ENCODE measurements around the gene RNU6-1.

RNU6-1 gene

DNA sequence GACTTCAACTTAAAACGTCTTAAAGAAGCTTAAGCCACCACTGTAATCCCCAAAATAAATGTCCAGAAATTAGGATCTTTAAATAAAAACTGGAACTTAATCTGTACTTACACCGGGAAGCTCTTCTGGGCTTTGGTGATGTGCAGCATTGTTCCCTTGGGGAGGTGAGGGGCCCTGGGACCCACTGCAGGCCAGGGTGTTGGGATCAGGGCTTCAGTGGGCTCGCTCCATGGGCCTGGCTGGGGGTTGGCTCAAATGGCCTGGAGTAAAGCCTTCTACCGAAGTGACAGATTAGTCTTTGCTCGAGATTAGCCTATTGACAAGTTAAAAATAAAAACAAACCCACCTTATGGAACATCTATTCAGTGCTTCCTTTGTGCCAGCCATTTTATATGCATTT, 6.1 kb upstream of the RNU6-1 start:
- WGBS (ENCODE audit: extremely low coverage, insufficient coverage, insufficient read length), result no CpG with 5 or more reads among the region's 5 CpGs
- H2BK120ac ChIP-seq (ENCODE audit: insufficient read depth, low read length, poor library complexity), result no peak overlapping the region
- H3K9me3 ChIP-seq (ENCODE audit: insufficient read depth, low read depth, low read length), result no peaks in the 10 kb centered on the region
- no peak overlapping the region for H4K12ac ChIP-seq (ENCODE audit: low read depth, low read length)
- H3K4me1 ChIP-seq (ENCODE audit: control insufficient read depth in 1 of 2, insufficient read depth in 2 of 2, low read length in 2 of 2), result peaks cover 13 to 23% of the 10 kb centered on the region in 2 experiments
- no peak overlapping the region for H3K4me2 ChIP-seq (ENCODE audit: low read length)
- H3K79me1 ChIP-seq (ENCODE audit: low read length), result peaks cover 9% of the 10 kb centered on the region
- no peak overlapping the region for H3K14ac ChIP-seq (ENCODE audit: low read length)
- H3K27me3 ChIP-seq (ENCODE audit: insufficient read depth, low read length), result no peaks in the 10 kb centered on the region
- H4K91ac ChIP-seq (ENCODE audit: low read depth, low read length), result no peak overlapping the region
- no peak overlapping the region for H4K8ac ChIP-seq (ENCODE audit: low read depth, low read length)
- no peak overlapping the region for H2BK12ac ChIP-seq (ENCODE audit: low read length)
- no peak overlapping the region for H2AFZ ChIP-seq (ENCODE audit: insufficient read depth, low read length, poor library complexity)
- no peak overlapping the region for H3K23ac ChIP-seq (ENCODE audit: low read length)
- H2AK5ac ChIP-seq (ENCODE audit: low read length), result no peak overlapping the region
- no peak overlapping the region for H3K4ac ChIP-seq (ENCODE audit: low read depth, low read length)
- no peak overlapping the region for H3K18ac ChIP-seq (ENCODE audit: low read length)
- H3K36me3 ChIP-seq (ENCODE audit: control insufficient read depth in 1 of 2, insufficient read depth in 2 of 2, low read length in 2 of 2), result no peaks in the 10 kb centered on the region
- no peak for DNase-seq
- no peak overlapping the region for H3K9ac ChIP-seq (ENCODE audit: low read length)
- H3K27ac ChIP-seq (ENCODE audit: low read depth, low read length), result no peak overlapping the region
- H2BK5ac ChIP-seq (ENCODE audit: low read depth, low read length, poor library complexity), result no peak overlapping the region
- H3K79me2 ChIP-seq (ENCODE audit: control insufficient read depth, insufficient read depth, low read length, poor library complexity), result peaks cover 2% of the 10 kb centered on the region
- H3K4me3 ChIP-seq (ENCODE audit: low read depth, low read length), result no peak overlapping the region

DNA sequence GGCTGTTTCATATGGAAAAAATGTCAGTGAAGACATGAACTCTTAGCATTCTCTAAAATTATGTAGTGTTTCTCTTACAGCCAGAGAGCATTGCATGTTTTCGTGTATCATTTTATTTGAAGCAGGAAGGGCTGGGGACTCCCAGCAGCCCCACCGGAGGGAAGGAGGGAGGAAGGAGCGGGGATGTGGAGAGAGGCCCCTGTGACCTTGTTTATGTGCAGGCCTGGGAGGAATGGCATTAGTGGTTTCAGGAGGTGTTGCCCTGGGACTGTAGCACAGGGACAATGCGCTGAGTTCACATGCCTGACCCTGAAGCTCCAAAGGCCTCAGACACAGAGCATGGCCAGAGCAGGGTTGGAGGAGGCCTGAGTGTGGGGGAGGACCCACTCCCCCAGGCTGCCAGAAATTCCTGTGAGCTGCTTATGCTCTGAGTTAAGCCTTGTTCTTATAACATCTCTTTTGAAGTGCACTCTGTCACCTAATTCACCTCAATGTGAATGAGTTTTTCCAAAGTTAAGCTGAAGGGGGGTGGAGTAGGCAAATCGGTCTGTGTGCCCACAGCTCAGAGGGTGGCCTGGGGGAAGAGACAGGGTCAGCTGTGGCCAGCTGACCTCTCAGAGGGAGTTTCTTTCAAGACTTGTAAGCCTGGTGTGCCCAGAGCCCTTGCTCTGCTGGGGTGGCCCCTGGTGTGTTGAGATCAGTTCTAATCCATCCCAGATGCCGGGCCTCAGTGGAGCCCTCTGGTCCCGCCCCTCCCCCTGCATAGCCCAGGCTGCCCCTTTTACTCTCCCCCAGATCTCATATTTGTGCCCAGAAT, 3.9 kb upstream of the RNU6-1 start:
- Histone ChIP-seq H3K18ac (ENCODE audit: low read length) (no peak overlapping the region), H2BK12ac (ENCODE audit: low read length) (peak overlapping the region; percentile 11), H4K12ac (ENCODE audit: low read depth, low read length) (no peak overlapping the region), H3K79me2 (ENCODE audit: control insufficient read depth, insufficient read depth, low read length, poor library complexity) (peaks cover 4% of the 10 kb centered on the region), H3K9ac (ENCODE audit: low read length) (no peak overlapping the region), H3K27me3 (ENCODE audit: insufficient read depth, low read length) (no peaks in the 10 kb centered on the region), H3K27ac (ENCODE audit: low read depth, low read length) (peak overlapping the region; percentile 57), H3K79me1 (ENCODE audit: low read length) (peaks cover 14% of the 10 kb centered on the region), H3K9me3 (ENCODE audit: insufficient read depth, low read depth, low read length) (no peaks in the 10 kb centered on the region), H2BK5ac (ENCODE audit: low read depth, low read length, poor library complexity) (peak overlapping the region; percentile 18), H3K14ac (ENCODE audit: low read length) (no peak overlapping the region), H3K23ac (ENCODE audit: low read length) (no peak overlapping the region), H3K4me3 (ENCODE audit: low read depth, low read length) (no peak overlapping the region), H3K4me2 (ENCODE audit: low read length) (peak overlapping the region; percentile 17), H2BK120ac (ENCODE audit: insufficient read depth, low read length, poor library complexity) (peak overlapping the region; percentile 30), H3K4me1 (ENCODE audit: control insufficient read depth in 1 of 2, insufficient read depth in 2 of 2, low read length in 2 of 2) (peaks cover 13 to 27% of the 10 kb centered on the region in 2 experiments), H3K4ac (ENCODE audit: low read depth, low read length) (no peak overlapping the region), H2AK5ac (ENCODE audit: low read length) (no peak overlapping the region), H4K8ac (ENCODE audit: low read depth, low read length) (no peak overlapping the region), H3K36me3 (ENCODE audit: control insufficient read depth in 1 of 2, insufficient read depth in 2 of 2, low read length in 2 of 2) (no peaks in the 10 kb centered on the region), H2AFZ (ENCODE audit: insufficient read depth, low read length, poor library complexity) (no peak overlapping the region), H4K91ac (ENCODE audit: low read depth, low read length) (no peak overlapping the region)
- DNase-seq, result peak; percentile 46 to 56
- no CpG with 5 or more reads among the region's 7 CpGs for WGBS (ENCODE audit: extremely low coverage, insufficient coverage, insufficient read length)

DNA sequence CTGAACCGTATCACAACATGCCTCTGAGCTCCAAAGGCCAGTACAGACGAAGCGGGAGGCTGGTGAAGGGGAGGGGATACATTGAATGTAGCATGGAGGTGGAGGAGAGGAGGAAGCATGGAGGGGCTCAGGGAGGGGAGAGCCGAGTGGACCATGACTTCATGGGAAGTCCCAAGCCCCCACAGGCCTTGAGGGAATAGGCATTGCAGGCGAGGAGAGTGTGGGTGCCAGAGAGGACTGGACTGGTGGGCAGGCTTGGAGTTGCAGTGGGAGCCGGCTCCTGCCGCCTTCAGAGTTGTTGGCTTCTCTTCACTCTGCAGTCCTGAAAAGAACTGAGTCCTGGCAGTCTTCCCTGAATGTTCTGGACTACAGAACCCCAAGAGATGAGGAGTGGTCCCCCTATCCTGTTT, 3.3 kb upstream of the RNU6-1 start:
- WGBS (ENCODE audit: extremely low coverage, insufficient coverage, insufficient read length), result no CpG with 5 or more reads among the region's 7 CpGs
- peak overlapping the region; percentile 41 for H3K14ac ChIP-seq (ENCODE audit: low read length)
- H3K9me3 ChIP-seq (ENCODE audit: insufficient read depth, low read depth, low read length), result no peaks in the 10 kb centered on the region
- peak overlapping the region; percentile 19 for H2BK5ac ChIP-seq (ENCODE audit: low read depth, low read length, poor library complexity)
- H3K27me3 ChIP-seq (ENCODE audit: insufficient read depth, low read length), result no peaks in the 10 kb centered on the region
- peak overlapping the region; percentile 11 for H2AK5ac ChIP-seq (ENCODE audit: low read length)
- no peak overlapping the region for H3K4ac ChIP-seq (ENCODE audit: low read depth, low read length)
- H4K91ac ChIP-seq (ENCODE audit: low read depth, low read length), result peak overlapping the region; percentile 45
- H4K12ac ChIP-seq (ENCODE audit: low read depth, low read length), result no peak overlapping the region
- H3K4me3 ChIP-seq (ENCODE audit: low read depth, low read length), result no peak overlapping the region
- H2AFZ ChIP-seq (ENCODE audit: insufficient read depth, low read length, poor library complexity), result no peak overlapping the region
- no peak overlapping the region for H3K9ac ChIP-seq (ENCODE audit: low read length)
- H2BK12ac ChIP-seq (ENCODE audit: low read length), result peak overlapping the region; percentile 39
- DNase-seq, result no peak
- no peak overlapping the region for H3K18ac ChIP-seq (ENCODE audit: low read length)
- H3K4me2 ChIP-seq (ENCODE audit: low read length), result no peak overlapping the region
- no peak overlapping the region for H3K23ac ChIP-seq (ENCODE audit: low read length)
- peaks cover 14% of the 10 kb centered on the region for H3K79me1 ChIP-seq (ENCODE audit: low read length)
- H3K79me2 ChIP-seq (ENCODE audit: control insufficient read depth, insufficient read depth, low read length, poor library complexity), result peaks cover 4% of the 10 kb centered on the region
- peak overlapping the region; percentile 45 for H2BK120ac ChIP-seq (ENCODE audit: insufficient read depth, low read length, poor library complexity)
- no peaks in the 10 kb centered on the region for H3K36me3 ChIP-seq (ENCODE audit: control insufficient read depth in 1 of 2, insufficient read depth in 2 of 2, low read length in 2 of 2)
- peak overlapping the region; percentile 30 for H4K8ac ChIP-seq (ENCODE audit: low read depth, low read length)
- H3K4me1 ChIP-seq (ENCODE audit: control insufficient read depth in 1 of 2, insufficient read depth in 2 of 2, low read length in 2 of 2), result peaks cover 18 to 27% of the 10 kb centered on the region in 2 experiments
- H3K27ac ChIP-seq (ENCODE audit: low read depth, low read length), result peak overlapping the region; percentile 4

DNA sequence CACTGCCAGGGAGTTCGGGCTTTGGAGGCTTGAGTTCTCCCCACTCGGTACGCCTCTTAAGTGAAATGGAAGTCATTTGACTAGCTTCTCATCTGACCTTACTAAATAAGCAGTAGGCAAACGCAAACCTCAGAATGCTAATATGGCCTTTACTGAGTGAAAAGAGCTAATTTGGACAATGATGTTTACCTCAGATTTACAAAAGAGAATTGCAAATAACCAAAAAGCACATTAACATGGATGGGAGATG, 1.6 kb upstream of the RNU6-1 start:
- no peak overlapping the region for H3K9ac ChIP-seq (ENCODE audit: low read length)
- no peak overlapping the region for H2AFZ ChIP-seq (ENCODE audit: insufficient read depth, low read length, poor library complexity)
- DNase-seq, result no peak
- WGBS (ENCODE audit: extremely low coverage, insufficient coverage, insufficient read length), result no CpG with 5 or more reads among the region's 4 CpGs
- H3K4me1 ChIP-seq (ENCODE audit: control insufficient read depth in 1 of 2, insufficient read depth in 2 of 2, low read length in 2 of 2), result peaks cover 18 to 27% of the 10 kb centered on the region in 2 experiments
- H3K4me2 ChIP-seq (ENCODE audit: low read length), result no peak overlapping the region
- peaks cover 14% of the 10 kb centered on the region for H3K79me1 ChIP-seq (ENCODE audit: low read length)
- no peak overlapping the region for H3K27ac ChIP-seq (ENCODE audit: low read depth, low read length)
- H3K36me3 ChIP-seq (ENCODE audit: control insufficient read depth in 1 of 2, insufficient read depth in 2 of 2, low read length in 2 of 2), result no peaks in the 10 kb centered on the region
- peak overlapping the region; percentile 75 for H2AK5ac ChIP-seq (ENCODE audit: low read length)
- H3K9me3 ChIP-seq (ENCODE audit: insufficient read depth, low read depth, low read length), result no peaks in the 10 kb centered on the region
- H2BK120ac ChIP-seq (ENCODE audit: insufficient read depth, low read length, poor library complexity), result no peak overlapping the region
- no peak overlapping the region for H4K12ac ChIP-seq (ENCODE audit: low read depth, low read length)
- H4K91ac ChIP-seq (ENCODE audit: low read depth, low read length), result no peak overlapping the region
- H3K79me2 ChIP-seq (ENCODE audit: control insufficient read depth, insufficient read depth, low read length, poor library complexity), result peaks cover 4% of the 10 kb centered on the region
- no peak overlapping the region for H4K8ac ChIP-seq (ENCODE audit: low read depth, low read length)
- H3K4ac ChIP-seq (ENCODE audit: low read depth, low read length), result no peak overlapping the region
- no peak overlapping the region for H2BK5ac ChIP-seq (ENCODE audit: low read depth, low read length, poor library complexity)
- no peak overlapping the region for H3K18ac ChIP-seq (ENCODE audit: low read length)
- H3K4me3 ChIP-seq (ENCODE audit: low read depth, low read length), result no peak overlapping the region
- H3K23ac ChIP-seq (ENCODE audit: low read length), result no peak overlapping the region
- H3K27me3 ChIP-seq (ENCODE audit: insufficient read depth, low read length), result no peaks in the 10 kb centered on the region
- no peak overlapping the region for H3K14ac ChIP-seq (ENCODE audit: low read length)
- H2BK12ac ChIP-seq (ENCODE audit: low read length), result no peak overlapping the region

All from trophoblast cell (in vitro differentiated cells and primary cell).